ENCODE measurements around the gene ECM2.

DNA sequence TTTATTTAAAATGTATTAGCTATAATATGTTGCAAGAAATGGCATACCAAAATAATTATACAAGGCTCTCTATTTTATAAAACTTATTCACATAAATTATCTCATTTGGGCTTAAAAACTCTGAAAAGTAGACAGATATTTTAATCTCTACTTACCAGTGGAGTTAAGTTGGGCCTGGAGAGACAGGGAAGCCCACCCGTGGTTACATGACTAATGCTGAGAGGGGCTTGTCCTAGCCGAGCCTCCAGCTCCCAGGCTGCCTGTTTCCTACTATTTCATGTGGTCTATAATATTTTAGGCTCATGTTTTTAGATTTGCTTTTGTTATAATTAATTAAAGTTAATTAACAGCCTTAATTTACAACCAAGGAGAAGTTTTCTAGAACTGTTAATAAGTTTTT, 32.6 kb downstream of the ECM2 start:
- TF ChIP-seq, protein P1, sequence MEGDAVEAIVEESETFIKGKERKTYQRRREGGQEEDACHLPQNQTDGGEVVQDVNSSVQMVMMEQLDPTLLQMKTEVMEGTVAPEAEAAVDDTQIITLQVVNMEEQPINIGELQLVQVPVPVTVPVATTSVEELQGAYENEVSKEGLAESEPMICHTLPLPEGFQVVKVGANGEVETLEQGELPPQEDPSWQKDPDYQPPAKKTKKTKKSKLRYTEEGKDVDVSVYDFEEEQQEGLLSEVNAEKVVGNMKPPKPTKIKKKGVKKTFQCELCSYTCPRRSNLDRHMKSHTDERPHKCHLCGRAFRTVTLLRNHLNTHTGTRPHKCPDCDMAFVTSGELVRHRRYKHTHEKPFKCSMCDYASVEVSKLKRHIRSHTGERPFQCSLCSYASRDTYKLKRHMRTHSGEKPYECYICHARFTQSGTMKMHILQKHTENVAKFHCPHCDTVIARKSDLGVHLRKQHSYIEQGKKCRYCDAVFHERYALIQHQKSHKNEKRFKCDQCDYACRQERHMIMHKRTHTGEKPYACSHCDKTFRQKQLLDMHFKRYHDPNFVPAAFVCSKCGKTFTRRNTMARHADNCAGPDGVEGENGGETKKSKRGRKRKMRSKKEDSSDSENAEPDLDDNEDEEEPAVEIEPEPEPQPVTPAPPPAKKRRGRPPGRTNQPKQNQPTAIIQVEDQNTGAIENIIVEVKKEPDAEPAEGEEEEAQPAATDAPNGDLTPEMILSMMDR (IDR thresholded peaks at IDR 0.05) = no peak
- TF ChIP-seq POLR2A (IDR thresholded peaks at IDR 0.05) (no peak), EP300 (IDR thresholded peaks at IDR 0.05) (no peak)

Measured in tibial nerve (tissue), 4 donors.